ENCODE results near the gene NCOA3.
A peak's percentile ranks its signal among the peaks of the same experiment; 100 is the strongest.

Gene NCOA3

GRCh38 chr20:47568019-47568418 lies 66.3 kb downstream of the NCOA3 start:
- TF ChIP-seq CTCF (IDR thresholded peaks at IDR 0.05; ENCODE audit: insufficient read depth, low read depth, low read length, missing control alignments) = no peak
- no peak for DNase-seq (ENCODE audit: low read depth)
- no peak overlapping the region for H3K4me3 ChIP-seq (ENCODE audit: low read length)

DNA sequence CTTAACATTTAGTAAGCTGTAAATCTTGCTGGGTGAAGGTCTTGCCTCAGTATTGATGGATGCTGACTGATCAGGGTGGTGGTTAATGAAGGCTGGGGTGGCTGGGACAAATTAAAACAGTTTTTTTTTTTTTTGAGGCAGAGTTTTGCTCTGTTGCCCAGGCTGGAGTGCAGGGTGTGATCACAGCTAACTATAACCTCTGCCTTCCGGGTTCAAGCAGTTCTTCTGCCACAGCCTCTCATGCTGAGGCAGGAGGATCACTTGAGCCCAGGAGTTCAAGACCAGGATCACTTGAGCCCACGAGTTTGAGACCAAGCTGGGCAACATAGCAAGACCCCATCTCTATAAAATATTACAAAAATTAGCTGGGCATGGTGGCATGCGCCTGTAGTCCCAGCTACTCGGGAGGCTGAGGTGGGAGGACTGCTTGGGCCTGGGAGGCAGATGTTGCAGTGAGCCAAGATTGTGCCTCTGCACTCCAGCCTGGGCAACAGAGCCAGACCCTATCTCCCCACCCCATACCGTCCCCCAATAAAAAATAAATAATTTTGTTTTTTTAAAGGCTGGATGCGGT lies 67.2 kb downstream of the NCOA3 start:
- no peak for TF ChIP-seq CTCF (IDR thresholded peaks at IDR 0.05; ENCODE audit: insufficient read depth, low read depth, low read length, missing control alignments)
- DNase-seq (ENCODE audit: low read depth) = no peak
- H3K4me3 ChIP-seq (ENCODE audit: low read length) = no peak overlapping the region

- no peak for TF ChIP-seq CTCF (IDR thresholded peaks at IDR 0.05; ENCODE audit: insufficient read depth, low read depth, low read length, missing control alignments)
- no peak overlapping the region for H3K4me3 ChIP-seq (ENCODE audit: low read length)
- no peak for DNase-seq (ENCODE audit: low read depth)
Measured at GRCh38 chr20:47571426-47571825, 69.7 kb downstream of the NCOA3 start.

GRCh38 chr20:47572105-47572729 lies 70.5 kb downstream of the NCOA3 start:
- DNase-seq (ENCODE audit: low read depth) = no peak
- no peak overlapping the region for H3K4me3 ChIP-seq (ENCODE audit: low read length)
- TF ChIP-seq CTCF (IDR thresholded peaks at IDR 0.05; ENCODE audit: insufficient read depth, low read depth, low read length, missing control alignments) = no peak

DNA sequence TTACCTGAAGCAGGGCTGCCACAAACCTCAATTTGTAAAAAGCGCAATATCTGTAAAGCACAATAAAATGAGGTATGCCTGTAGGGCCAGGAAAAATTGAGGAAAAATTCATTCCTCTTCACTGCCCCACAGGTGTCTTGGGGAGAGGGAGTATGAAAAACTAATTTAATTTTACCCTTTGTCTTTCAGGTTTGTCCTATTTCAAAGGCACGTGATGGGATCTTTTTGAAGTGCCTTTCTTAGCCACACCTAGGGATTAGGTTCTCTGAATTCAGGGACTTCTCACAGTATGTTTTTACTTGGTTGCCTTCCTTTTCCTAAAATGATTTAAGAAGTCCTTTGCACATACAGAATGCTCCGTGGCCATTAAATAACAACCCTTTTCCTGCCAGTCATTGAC lies 71.9 kb downstream of the NCOA3 start:
- no peak overlapping the region for H3K4me3 ChIP-seq (ENCODE audit: low read length)
- no peak for DNase-seq (ENCODE audit: low read depth)
- TF ChIP-seq CTCF (IDR thresholded peaks at IDR 0.05; ENCODE audit: insufficient read depth, low read depth, low read length, missing control alignments) = no peak

GRCh38 chr20:47574616-47575364 lies 73.1 kb downstream of the NCOA3 start:
- TF ChIP-seq CTCF (IDR thresholded peaks at IDR 0.05; ENCODE audit: insufficient read depth, low read depth, low read length, missing control alignments) = no peak
- DNase-seq (ENCODE audit: low read depth) = peak; percentile 10
- H3K4me3 ChIP-seq (ENCODE audit: low read length) = no peak overlapping the region
